Measurements from ENCODE around the gene TESK2. TPM values are rescaled to one million over a fixed set of nuclear protein-coding genes. Genes with fewer than 3 reads are reported as not detected.
A peak's percentile ranks its signal among the peaks of the same experiment; 100 is the strongest.

Gene TESK2
- total and polyA plus RNA-seq, 2 of the 8 experiments (the other 6 are each of a cell fraction or from before 2014, with no cell fraction given): 10.8 to 12.6 TPM

DNA sequence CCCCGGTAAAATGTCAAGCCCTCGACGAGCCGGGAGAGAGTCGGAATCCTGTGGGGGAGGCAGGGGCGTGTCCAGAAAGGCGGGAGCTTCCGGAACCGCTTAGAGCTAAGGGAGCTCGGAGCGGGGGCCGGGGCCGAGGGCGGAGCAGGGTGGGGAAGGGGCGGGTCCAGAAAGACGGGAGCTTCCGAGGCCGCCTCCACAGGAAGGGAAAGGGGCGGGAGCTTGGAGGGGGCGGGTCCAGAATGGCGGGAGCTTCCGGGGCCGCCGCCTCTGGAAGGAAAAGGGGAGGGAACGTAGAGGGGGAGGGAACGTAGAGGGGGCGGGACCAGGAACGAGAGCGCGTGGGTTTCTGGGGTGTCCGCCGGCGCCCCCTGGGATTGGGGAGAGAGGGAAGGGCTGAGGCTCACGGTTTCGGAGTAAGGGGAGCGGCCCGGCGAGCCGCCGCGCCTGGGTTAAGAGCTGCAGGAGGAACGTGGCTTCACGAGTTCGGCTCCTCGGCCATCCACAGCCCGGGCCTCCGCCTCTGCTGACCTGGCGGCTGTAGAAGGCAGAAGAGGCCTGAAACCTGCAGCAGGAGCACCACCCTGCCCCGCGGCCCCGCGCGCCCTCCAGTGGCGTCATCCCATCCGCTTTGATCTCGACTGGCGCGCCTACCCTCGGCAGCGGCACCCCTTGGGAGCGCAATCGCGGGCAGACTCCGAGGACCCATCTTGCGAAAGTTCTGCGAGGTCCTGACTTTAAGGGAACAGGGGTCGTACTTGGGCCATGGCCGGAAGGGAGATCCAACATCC lies 187.2 kb downstream of the TESK2 start:
- H2AFZ ChIP-seq (ENCODE audit: low read length): no peak overlapping the region
- no peak overlapping the region for H2BK15ac ChIP-seq (ENCODE audit: low read length)
- DNase-seq (ENCODE audit: low read depth in 1 of 2, low spot score in 2 of 2) (peak; percentile 91 to 94), FAIRE-seq (no peak)
- 1% methylated on average over 36 of the region's 68 CpGs; no CpG with 5 or more reads in 1 of the 2 experiments for WGBS, 2 experiments (ENCODE audit: extremely low coverage in 1 of 2, insufficient coverage in 1 of 2, insufficient read length in 1 of 2, insufficient replicate concordance in 2 of 2, low coverage in 1 of 2, low lambda C conversion rate in 2 of 2, missing lambda C conversion rate in 1 of 2)
- H4K8ac ChIP-seq (ENCODE audit: extremely low read depth, insufficient read depth, low read length): peak overlapping the region; percentile 96; the same call in 1 of the 2 replicates
- ChIA-PET POLR2A (ENCODE audit: partially characterized antibody) (interaction anchor here (0.6 to 9.9 kb wide), 11 partner anchors 9 to 490 kb away, joined by 3 to 194 read pairs (median 5); partner anchors contain the start of genes HECTD3, HPDL, MUTYH and PRDX1), CTCF (ENCODE audit: partially characterized antibody) (interaction anchor here (0.6 to 19.1 kb wide), 23 partner anchors 9 to 523 kb away, joined by 3 to 424 read pairs (median 3); partner anchors contain the start of genes HECTD3, HPDL, TESK2 and UROD)
- no peak overlapping the region; the same call in 1 of the 2 replicates for H2AK5ac ChIP-seq (ENCODE audit: low read depth, low read length)
- H3K9me3 ChIP-seq (ENCODE audit: insufficient read depth in 2 of 2, low read depth in 1 of 2, low read length in 1 of 2): no peaks in the 10 kb centered on the region
- H2BK120ac ChIP-seq (replicated peaks; ENCODE audit: low read depth, low read length): peak overlapping the region; percentile 4
- peak overlapping the region; percentile 98 for H3K18ac ChIP-seq (ENCODE audit: extremely low read depth, low read length)
- H3K23ac ChIP-seq (ENCODE audit: insufficient read length): no peak overlapping the region
- no peaks in the 10 kb centered on the region for H3K27me3 ChIP-seq (replicated peaks in 1 of 4; ENCODE audit: control insufficient read depth in 3 of 4, extremely low read depth in 1 of 4, insufficient read depth in 3 of 4, low read length in 3 of 4)
- peak overlapping the region; percentile 63 to 76 (median 74) for H3K4me3 ChIP-seq (ENCODE audit: extremely low read depth in 1 of 4, insufficient read depth in 2 of 4, low read depth in 3 of 4, low read length in 4 of 4)
- peak overlapping the region; percentile 97 for H2BK5ac ChIP-seq (ENCODE audit: low read depth, low read length)
- peak overlapping the region; percentile 75 to 93 (median 86) for H3K9ac ChIP-seq (replicated peaks in 1 of 4; ENCODE audit: extremely low read depth in 1 of 4, low read depth in 3 of 4, low read length in 3 of 4)
- no peaks in the 10 kb centered on the region for H3K79me1 ChIP-seq (ENCODE audit: low read depth, low read length)
- H2BK20ac ChIP-seq (ENCODE audit: low read length): no peak overlapping the region
- H4K20me1 ChIP-seq (replicated peaks in 1 of 2; ENCODE audit: control insufficient read depth in 1 of 2, insufficient read depth in 2 of 2, low read length in 2 of 2): no peaks in the 10 kb centered on the region
- peak overlapping the region; percentile 28 for H3K4ac ChIP-seq (replicated peaks; ENCODE audit: insufficient read length, low read depth, low read length)
- H3K23me2 ChIP-seq (ENCODE audit: low read depth, low read length): peaks cover 2% of the 10 kb centered on the region
- H4K91ac ChIP-seq (replicated peaks; ENCODE audit: insufficient read length, low read length): peak overlapping the region; percentile 94
- peak overlapping the region; percentile 64 to 88 for H3K4me2 ChIP-seq (ENCODE audit: insufficient read depth in 1 of 2, low read depth in 2 of 2, low read length in 2 of 2)
- H3K4me1 ChIP-seq (replicated peaks in 1 of 4; ENCODE audit: control insufficient read depth in 3 of 4, insufficient read depth in 4 of 4, low read length in 3 of 4): peaks cover 13 to 24% (median 15%) of the 10 kb centered on the region in 4 experiments
- H3K14ac ChIP-seq (ENCODE audit: insufficient read length): no peak overlapping the region
- peak overlapping the region; percentile 93 for H3K27ac ChIP-seq (ENCODE audit: low read depth, low read length)
- no peaks in the 10 kb centered on the region; a peak in 1 of 4 replicates for H3K79me2 ChIP-seq (ENCODE audit: control insufficient read depth in 1 of 2, insufficient read depth in 2 of 2, low read length in 2 of 2)
- H3K36me3 ChIP-seq (ENCODE audit: control insufficient read depth in 2 of 4, insufficient read depth in 4 of 4, low read length in 3 of 4): no peaks in the 10 kb centered on the region
- peak overlapping the region; percentile 53 for H2BK12ac ChIP-seq (ENCODE audit: low read depth, low read length)
- H3K56ac ChIP-seq (replicated peaks; ENCODE audit: insufficient read length, low read depth, low read length): peak overlapping the region; percentile 72
- peak overlapping the region; percentile 95 for H4K5ac ChIP-seq (ENCODE audit: insufficient read length, low read depth, low read length)
- TF ChIP-seq SRF (IDR thresholded peaks at IDR 0.05; ENCODE audit: low read depth, low read length): 0 out of 2 replicates have a peak, but pooled peaks have one; percentile 7
- TF ChIP-seq KDM4A (IDR thresholded peaks at IDR 0.05; ENCODE audit: low read depth, low read length, severe bottlenecking): peak; percentile 57
- 0 out of 2 replicates have a peak, but pooled peaks have one; percentile 13 for TF ChIP-seq SP4 (IDR thresholded peaks at IDR 0.05; ENCODE audit: low read length)
- TF ChIP-seq, protein P1, sequence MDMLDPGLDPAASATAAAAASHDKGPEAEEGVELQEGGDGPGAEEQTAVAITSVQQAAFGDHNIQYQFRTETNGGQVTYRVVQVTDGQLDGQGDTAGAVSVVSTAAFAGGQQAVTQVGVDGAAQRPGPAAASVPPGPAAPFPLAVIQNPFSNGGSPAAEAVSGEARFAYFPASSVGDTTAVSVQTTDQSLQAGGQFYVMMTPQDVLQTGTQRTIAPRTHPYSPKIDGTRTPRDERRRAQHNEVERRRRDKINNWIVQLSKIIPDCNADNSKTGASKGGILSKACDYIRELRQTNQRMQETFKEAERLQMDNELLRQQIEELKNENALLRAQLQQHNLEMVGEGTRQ (IDR thresholded peaks at IDR 0.05; ENCODE audit: low read length): no peak
- TF ChIP-seq TBP (IDR thresholded peaks at IDR 0.05; ENCODE audit: low read depth, low read length): peak; percentile 62; the same call in 1 of the 2 replicates
- TF ChIP-seq YY1 (IDR thresholded peaks at IDR 0.05; ENCODE audit: low read depth, low read length): 0 out of 2 replicates have a peak, but pooled peaks have one; percentile 5
- TF ChIP-seq JUND (IDR thresholded peaks at IDR 0.05; ENCODE audit: low read length): peak; percentile 64; the same call in 1 of the 2 replicates
- no peak for TF ChIP-seq ASH2L (IDR thresholded peaks at IDR 0.05; ENCODE audit: low read length)
- TF ChIP-seq CHD1 (IDR thresholded peaks at IDR 0.05; ENCODE audit: low read depth, low read length): no peak
- TF ChIP-seq PHF8 (conservative IDR thresholded peaks at IDR 0.05; ENCODE audit: low read depth, low read length): peak; percentile 94
- TF ChIP-seq SP1 (IDR thresholded peaks at IDR 0.05; ENCODE audit: low read depth, low read length): peak; percentile 60; the same call in 1 of the 2 replicates
